Stimulated activated CD4-positive, alpha-beta T cell treated with anti-CD3 and anti-CD28 coated beads, Interleukin-4, amount 100 ng/mL, for 48 hours (primary cell): Measurements from ENCODE around the gene ZMIZ1.
"Not testable (repeated sequence)": the region's sequence is repeated elsewhere in the genome, so short reads cannot be mapped to it uniquely, and the experiment has no call there.

Experiments used
- DNase-seq, 2 donors: peaks; one replicate each; pipeline ENCODE4 v3.0.0-alpha.2; 2020; ENCODE audit warnings: low read depth in 2 of 2

ZMIZ1 gene

GRCh38 chr10:79029478-79030390 is 39.0 kb upstream of the ZMIZ1 start:
- no peak for DNase-seq

- DNase-seq: no peak
Observed at GRCh38 chr10:79030705-79031104, 38.1 kb upstream of the ZMIZ1 start.

GRCh38 chr10:79031723-79032122 is 37.0 kb upstream of the ZMIZ1 start:
- DNase-seq: no peak

- no peak for DNase-seq
Observed at GRCh38 chr10:79034271-79034876, 34.4 kb upstream of the ZMIZ1 start.

- DNase-seq: not testable (repeated sequence)
Observed at GRCh38 chr10:79036416-79036815, 32.4 kb upstream of the ZMIZ1 start.

- DNase-seq: no peak
Observed at GRCh38 chr10:79038104-79038840, 30.5 kb upstream of the ZMIZ1 start.

GRCh38 chr10:79038841-79039201 is 29.9 kb upstream of the ZMIZ1 start:
- DNase-seq: no peak

GRCh38 chr10:79042639-79043411 is 25.9 kb upstream of the ZMIZ1 start:
- DNase-seq: no peak

GRCh38 chr10:79044036-79044632 is 24.6 kb upstream of the ZMIZ1 start:
- DNase-seq: no peak

GRCh38 chr10:79044846-79045245 is 23.9 kb upstream of the ZMIZ1 start:
- DNase-seq: no peak

- no peak for DNase-seq
Observed at GRCh38 chr10:79045566-79046175, 23.1 kb upstream of the ZMIZ1 start.

- DNase-seq: no peak
Observed at GRCh38 chr10:79046326-79046725, 22.4 kb upstream of the ZMIZ1 start.

- DNase-seq: no peak
Observed at GRCh38 chr10:79046741-79047583, 21.8 kb upstream of the ZMIZ1 start.

GRCh38 chr10:79047584-79047874 is 21.2 kb upstream of the ZMIZ1 start:
- DNase-seq: no peak

- DNase-seq: no peak
Observed at GRCh38 chr10:79047875-79048638, 20.7 kb upstream of the ZMIZ1 start.

GRCh38 chr10:79048639-79049550 is 19.9 kb upstream of the ZMIZ1 start:
- no peak for DNase-seq

GRCh38 chr10:79049931-79050895 is 18.6 kb upstream of the ZMIZ1 start:
- no peak for DNase-seq
